GM18508 (cell line): ENCODE results near the gene APPL1.
"Not testable (repeated sequence)": the region's sequence is repeated elsewhere in the genome, so short reads cannot be mapped to it uniquely, and the experiment has no call there.

Experiments used
- ATAC-seq: cut with Tn5 transposase; IDR thresholded peaks from one replicate; pipeline ENCODE4 v1.9.1; 2021; ENCODE audit warnings: moderate number of reproducible peaks; ENCODE audit not compliant: insufficient read depth, unreplicated experiment

The APPL1 gene

GRCh38 chr3:57261119-57261518 is 33.6 kb downstream of the APPL1 start:
- ATAC-seq, result no peak

DNA sequence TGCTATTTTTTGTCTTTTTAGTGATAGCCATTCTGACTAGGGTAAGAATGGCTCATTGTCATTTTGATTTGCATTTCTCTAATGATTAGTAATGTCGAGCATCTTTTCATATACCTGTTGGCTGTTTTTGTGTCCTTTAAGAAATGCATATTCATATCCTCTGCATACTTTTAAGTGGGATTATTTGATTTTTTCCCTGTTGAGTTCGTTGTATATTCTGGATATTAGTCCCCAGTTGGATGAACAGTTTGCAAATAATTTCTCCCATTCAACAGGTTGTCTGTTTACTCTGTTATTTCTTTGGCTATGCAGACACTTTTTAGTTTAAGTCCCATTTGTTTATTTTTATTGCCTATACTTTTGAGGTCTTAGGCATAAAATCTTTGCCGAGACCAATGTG is 34.4 kb downstream of the APPL1 start:
- ATAC-seq, result no peak

GRCh38 chr3:57268416-57268815 is 40.9 kb downstream of the APPL1 start:
- no peak for ATAC-seq

- no peak for ATAC-seq
Measured at GRCh38 chr3:57274845-57275244, 47.3 kb downstream of the APPL1 start.

- no peak for ATAC-seq
Measured at GRCh38 chr3:57275393-57275792, 47.9 kb downstream of the APPL1 start.

GRCh38 chr3:57278237-57278636 is 50.7 kb downstream of the APPL1 start:
- no peak for ATAC-seq

DNA sequence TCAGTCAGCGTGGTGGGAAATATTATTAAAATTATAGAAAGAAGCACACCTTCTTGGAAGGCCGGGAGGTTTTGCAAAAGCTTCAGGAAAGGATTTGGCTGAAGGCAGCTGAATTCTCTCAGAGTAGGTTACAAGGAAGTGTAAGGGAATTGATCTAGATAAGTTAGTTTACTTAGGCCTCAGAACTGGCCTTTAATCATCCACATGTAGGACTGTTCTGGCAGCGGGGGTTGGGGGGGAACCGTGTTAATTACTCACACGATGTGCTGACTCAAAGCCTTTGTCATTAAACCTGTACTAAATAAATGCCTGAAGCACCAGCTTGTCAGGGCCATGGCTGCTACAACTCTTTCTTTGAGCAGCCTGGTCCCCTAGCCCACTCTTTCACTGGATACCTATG is 52.2 kb downstream of the APPL1 start:
- ATAC-seq, result no peak

DNA sequence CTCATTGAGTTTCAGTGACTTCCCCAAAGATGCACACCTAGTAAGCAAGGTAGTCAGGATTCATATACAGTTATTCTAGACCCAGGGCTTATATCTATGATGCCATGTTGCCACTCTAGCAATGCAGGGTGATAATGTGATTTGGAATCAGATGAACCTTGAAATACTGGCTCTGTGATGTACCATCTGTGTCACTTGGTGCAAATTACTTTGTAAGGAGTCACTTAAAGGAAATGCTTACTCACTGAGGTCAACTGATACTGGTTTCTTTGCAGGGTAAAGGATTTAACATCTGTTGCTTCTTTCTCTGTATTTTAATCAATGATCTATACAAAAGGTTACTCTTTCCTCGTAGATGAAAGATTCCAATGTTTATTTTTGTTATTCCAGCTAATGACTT is 54.2 kb downstream of the APPL1 start:
- no peak for ATAC-seq

DNA sequence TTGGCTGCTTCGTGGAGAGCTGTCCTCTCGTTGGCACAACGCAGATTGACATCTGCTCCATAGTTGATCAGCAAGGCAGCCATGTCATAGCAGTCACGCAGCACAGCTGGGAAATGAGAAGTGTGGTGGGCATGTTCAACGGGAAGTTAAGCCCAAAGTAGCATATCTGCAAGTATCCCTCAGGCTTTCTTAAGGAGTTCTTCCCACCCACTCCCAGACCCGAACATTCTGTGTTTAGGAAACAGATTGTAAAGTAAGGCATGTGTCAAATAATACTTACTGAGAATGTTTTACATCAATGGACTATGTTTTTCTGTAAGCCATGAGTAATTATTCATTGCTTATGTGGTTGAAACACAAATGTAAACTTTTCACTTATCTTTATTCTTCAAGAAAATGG is 55.8 kb downstream of the APPL1 start:
- ATAC-seq, result no peak

DNA sequence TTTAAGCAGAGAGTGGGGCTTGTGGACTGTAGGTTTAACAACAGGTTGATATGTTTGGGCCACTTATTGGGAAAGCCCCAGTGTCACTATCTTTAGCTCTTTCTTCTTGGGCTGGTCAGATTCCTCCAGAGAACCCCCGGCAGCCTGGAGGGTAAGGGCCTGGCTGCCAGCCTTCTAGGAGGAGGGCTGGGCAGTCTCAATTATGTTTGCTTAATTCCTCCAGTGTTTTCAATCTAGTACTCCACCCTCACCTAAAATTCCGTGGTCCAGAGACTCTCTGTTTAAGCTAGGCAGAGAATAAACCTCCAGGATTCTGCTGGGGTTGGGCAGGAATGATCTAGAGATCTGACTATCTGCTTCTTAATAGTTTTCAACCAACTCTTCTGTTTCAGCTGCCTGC is 59.7 kb downstream of the APPL1 start:
- no peak for ATAC-seq

DNA sequence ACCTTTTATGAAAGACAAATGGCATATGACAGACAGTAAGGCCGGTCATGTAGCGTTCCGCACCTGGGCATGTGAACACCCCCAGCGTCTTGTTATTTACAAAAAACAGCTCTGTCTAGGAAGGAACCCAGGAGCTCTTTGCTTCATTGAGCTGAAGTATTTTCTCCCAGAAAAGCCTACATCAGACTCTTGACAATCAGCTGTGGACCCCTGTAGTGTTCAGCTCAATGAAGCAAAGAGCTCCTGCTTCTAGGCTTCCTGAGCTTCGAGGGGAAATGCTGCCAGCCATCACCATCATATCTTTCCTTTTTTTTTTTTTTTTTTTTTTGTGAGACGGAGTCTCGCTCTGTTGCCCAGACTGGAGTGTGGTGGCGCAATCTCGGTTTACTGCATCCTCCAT is 60.9 kb downstream of the APPL1 start:
- ATAC-seq, result no peak

DNA sequence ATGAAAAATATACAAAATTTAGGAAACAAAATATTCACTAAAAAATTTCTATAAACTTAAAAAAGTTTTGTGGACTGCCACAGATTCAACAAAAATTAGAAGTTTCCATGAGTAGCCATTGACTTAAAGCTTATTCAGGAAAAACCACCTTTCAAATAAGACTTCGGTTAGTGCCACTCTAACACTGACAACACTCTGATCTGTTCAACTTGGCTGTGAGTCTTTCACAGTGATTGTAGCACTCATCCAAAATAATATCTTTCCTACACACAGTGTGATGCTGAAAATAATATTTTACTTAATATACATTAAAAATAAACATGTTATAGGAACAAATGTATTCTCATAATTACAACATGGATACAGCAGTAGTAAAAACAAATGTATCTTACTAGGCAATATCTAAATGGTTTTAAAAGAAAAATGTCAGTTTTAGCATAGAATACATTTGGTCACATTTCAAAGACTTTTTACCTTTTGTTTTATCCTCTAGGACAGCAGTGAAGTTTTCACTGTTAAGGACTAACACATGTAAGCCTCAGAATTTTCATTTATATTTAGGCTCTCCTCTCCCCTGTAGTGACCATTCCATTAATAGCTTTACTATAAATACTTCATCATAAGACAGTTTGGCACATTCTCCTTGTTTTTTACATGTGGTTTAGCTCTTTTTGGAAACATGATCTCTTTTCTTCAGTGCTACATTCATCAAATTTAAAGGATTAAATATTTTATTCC is 64.8 kb downstream of the APPL1 start, which contains the start of gene ASB14:
Gene ASB14 (minus strand): TSS at position 527 of the 738 bp plus-strand sequence. CDS start 652 bp downstream, outside the sequence.
- ATAC-seq, result no peak

- ATAC-seq, result no peak
Measured at GRCh38 chr3:57292897-57293526, 65.5 kb downstream of the APPL1 start.

GRCh38 chr3:57298041-57298440 is 70.5 kb downstream of the APPL1 start:
- ATAC-seq, result no peak

DNA sequence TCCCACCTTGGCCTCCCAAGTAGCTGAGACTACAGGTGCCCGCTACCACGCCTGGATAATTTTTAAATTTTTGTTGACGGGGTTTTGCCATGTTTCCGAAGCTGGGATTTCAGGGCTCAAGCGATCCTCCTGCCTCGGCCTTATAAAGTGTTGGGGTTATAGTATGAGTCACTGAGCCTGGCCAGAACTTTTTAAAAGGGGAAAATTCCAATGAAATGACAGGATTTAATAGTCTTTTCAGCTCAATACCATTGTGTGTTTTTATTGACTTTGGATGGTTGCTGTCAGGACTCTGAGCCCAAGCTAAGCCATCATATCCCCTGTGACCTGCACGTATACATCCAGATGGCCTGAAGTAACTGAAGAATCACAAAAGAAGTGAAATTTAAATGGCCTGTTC is 76.0 kb downstream of the APPL1 start:
- not testable (repeated sequence) for ATAC-seq

- no peak for ATAC-seq
Measured at GRCh38 chr3:57309769-57310360, 82.3 kb downstream of the APPL1 start.

DNA sequence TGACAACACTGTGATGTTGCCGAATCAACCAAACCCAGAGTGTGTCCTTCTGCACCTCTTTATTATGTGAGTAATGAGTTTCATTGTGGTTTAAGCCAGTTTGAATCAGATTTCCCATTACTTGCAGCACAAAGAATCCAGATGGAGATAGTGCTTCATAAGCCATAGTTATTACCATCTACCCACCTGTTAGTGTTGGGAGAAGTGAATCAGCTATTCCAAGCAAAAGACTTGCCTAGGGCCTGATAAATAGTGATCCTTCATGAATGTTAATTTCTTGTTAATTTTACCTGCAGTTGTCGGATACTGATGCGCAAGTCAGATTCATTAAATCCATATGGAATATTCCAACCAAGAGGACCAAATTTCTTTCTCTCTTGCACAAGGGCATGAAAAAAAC is 86.7 kb downstream of the APPL1 start:
- no peak for ATAC-seq
